ENCODE results near the gene PCNT.

- TF ChIP-seq EP300 (IDR thresholded peaks at IDR 0.05), result no peak
- TF ChIP-seq CTCF (IDR thresholded peaks at IDR 0.05), result no peak
Measured at GRCh38 chr21:46491553-46491952, 167.6 kb downstream of the PCNT start.

Data from tibial nerve (tissue), 4 donors.